HepG2 (cell line): ENCODE data around the gene MFSD12. TPM values are rescaled to one million over a fixed set of nuclear protein-coding genes. Genes with fewer than 3 reads are reported as not detected.
"Not testable (repeated sequence)": the region's sequence is repeated elsewhere in the genome, so short reads cannot be mapped to it uniquely, and the experiment has no call there.

Experiments used
- ATAC-seq: fragments of 200-7000 bp; cut with Tn5 transposase; 3 replicates; pipeline ENCODE4 v1.9.1; 2020; ENCODE audit warnings: mild to moderate bottlenecking, moderate library complexity
- BruUV-seq: library from RNA; stranded (reverse); fragments of 400-500 nt; replicated peaks from 2 replicates; lab custom pipeline; 2021; lab: Mats Ljungman, UMichigan
- CTCF ChIA-PET: fragments of 300-600 bp; formaldehyde crosslinking; extraction: SDS; loops from one replicate; lab custom pipeline; 2021; ENCODE audit warnings: low total read pairs, inconsistent platforms, low intra/inter-chr PET ratio; lab: Yijun Ruan, JAX
- POLR2A ChIA-PET: fragments of 350-600 bp; sonication (Branson Sonifier 250); formaldehyde crosslinking; loops from one replicate; lab custom pipeline; 2020; ENCODE audit warnings: antibody characterized with exemption, inconsistent platforms; lab: Yijun Ruan, JAX
- DNase-seq: peaks from one replicate; pipeline ENCODE4 v3.0.0-alpha.2; 2015; ENCODE audit warnings: low spot score
- FAIRE-seq: peaks from 3 replicates; lab custom pipeline; 2011; peaks lifted over from hg19 to GRCh38; lab: Jason Lieb, UNC
- H2AFZ ChIP-seq: one replicate; pipeline ENCODE4 v1.6.1; 2011; ENCODE audit warnings: low read length, inconsistent platforms
- H3K27ac ChIP-seq: fragments of 300-600 bp; 3 replicates; pipeline ENCODE4 v1.8.0; 2011; ENCODE audit warnings: mixed run types, mild to moderate bottlenecking, mixed read lengths, low read length, inconsistent platforms; ENCODE audit not compliant: insufficient read depth; ENCODE audit errors: extremely low read length
- H3K27me3 ChIP-seq, 2 experiments: fragments of 200-600 bp in 1 of 2; 2 replicates in 1 of 2; 3 replicates in 1 of 2; pipeline versions ENCODE4 v1.6.0 to v1.8.0; 2011; ENCODE audit warnings: low read length in 2 of 2, mild to moderate bottlenecking in 2 of 2, moderate library complexity in 2 of 2, inconsistent platforms in 1 of 2; ENCODE audit not compliant: insufficient read depth in 2 of 2, control insufficient read depth in 1 of 2
- H3K36me3 ChIP-seq, 2 experiments: fragments of 200-600 bp in 1 of 2; replicated peaks in 1 of 2; 2 replicates in 1 of 2; 3 replicates in 1 of 2; pipeline versions ENCODE4 v1.5.1 to v1.8.0; 2011; ENCODE audit warnings: low read length in 2 of 2, inconsistent platforms in 1 of 2; ENCODE audit not compliant: insufficient read depth in 2 of 2, control insufficient read depth in 1 of 2
- H3K4me1 ChIP-seq: 2 replicates; pipeline ENCODE4 v1.5.1; 2012; ENCODE audit warnings: low read length, inconsistent platforms; ENCODE audit not compliant: insufficient read depth
- H3K4me2 ChIP-seq: 2 replicates; pipeline ENCODE4 v1.6.0; 2011; ENCODE audit warnings: low read depth, low read length, inconsistent platforms
- H3K4me3 ChIP-seq, 3 experiments: fragments of 200-600 bp in 1 of 3; sonication (generic), shearing (Covaris generic) in 1 of 3; replicated peaks in 1 of 3; 2 replicates each; pipeline ENCODE4 v1.5.1; 2011 to 2016; ENCODE audit warnings: low read length in 3 of 3, inconsistent platforms in 2 of 3, low read depth in 2 of 3, mild to moderate bottlenecking in 2 of 3, control low read depth in 1 of 3, mixed read lengths in 1 of 3; ENCODE audit not compliant: insufficient read depth in 1 of 3
- H3K79me2 ChIP-seq: one replicate; pipeline ENCODE4 v1.6.1; 2011; ENCODE audit warnings: low read length, inconsistent platforms; ENCODE audit not compliant: insufficient read depth
- H3K9ac ChIP-seq: 2 replicates; pipeline ENCODE4 v1.6.0; 2011; ENCODE audit warnings: mild to moderate bottlenecking, low read depth, low read length, inconsistent platforms; ENCODE audit not compliant: insufficient read depth
- H3K9me3 ChIP-seq: 2 replicates; pipeline ENCODE4 v1.5.1; 2012; ENCODE audit warnings: mild to moderate bottlenecking, low read length
- H4K20me1 ChIP-seq: 2 replicates; pipeline ENCODE4 v1.6.0; 2011; ENCODE audit warnings: inconsistent platforms, mild to moderate bottlenecking, low read length, moderate library complexity; ENCODE audit not compliant: insufficient read depth
- HNRNPL ChIP-seq: fragments of 200-400 bp; formaldehyde crosslinking; IDR thresholded peaks from 2 replicates; pipeline ENCODE4 v1.6.1; 2017; ENCODE audit warnings: mild to moderate bottlenecking, low read depth, low read length
- SIN3B ChIP-seq: fragments of 150-350 bp; IDR thresholded peaks from 2 replicates; pipeline ENCODE4 v1.6.1; 2014; ENCODE audit warnings: low read length
- ZNF460 ChIP-seq: sonication (generic); formaldehyde crosslinking; IDR thresholded peaks from 2 replicates; pipeline ENCODE4 v1.5.1; 2020; ENCODE audit warnings: missing genetic modification reagents, mild to moderate bottlenecking, borderline replicate concordance
- WGBS: methylation state at CpG from one replicate; pipeline ENCODE4 v1.1.6; 2017; ENCODE audit warnings: low lambda C conversion rate; 5-methylcytosine and 5-hydroxymethylcytosine counted together
- in situ Hi-C: cut with HindIII; loops from 2 replicates; pipeline ENCODE4 v1.10.0; 2017; ENCODE audit warnings: low pct_unique_long_range_greater_than_20kb; ENCODE audit not compliant: extremely low pct_ligation_motif_present
- intact Hi-C: fragments of 100-400 bp; cut with micrococcal nuclease; formaldehyde crosslinking; loops from one replicate; pipeline ENCODE4 v1.10.0; 2022; ENCODE audit not compliant: unreplicated experiment
- polyA plus RNA-seq, 8 experiments: library from polyadenylated mRNA; depleted of rRNA in 3 of 8; stranded (reverse) in 7 of 8; unstranded in 1 of 8; fragments of >200 nt; fragmentation: Illumina TruSeq in 4 of 8; extraction: Trizol in 4 of 8; gene quantifications; 2 replicates each; pipeline versions ENCODE4 v1.2.1 to v1.2.3, GENCODE V29; 2011 to 2016; ENCODE audit warnings: low read depth in 4 of 8, missing spikeins in 1 of 8, mixed read lengths in 1 of 8; ENCODE audit not compliant: insufficient read depth in 1 of 8
- total RNA-seq, 5 experiments: library from RNA; depleted of rRNA; stranded (reverse); fragments of >200 nt; fragmentation: Illumina TruSeq; extraction: Trizol; gene quantifications; 2 replicates each; pipeline ENCODE4 v1.2.3, GENCODE V29; 2016; ENCODE audit warnings: low read depth in 1 of 5

The MFSD12 gene
- total and polyA plus RNA-seq, 2 of the 13 experiments (the other 11 are each of a cell fraction or from before 2014, with no cell fraction given), result 27.2 to 29.1 TPM

DNA sequence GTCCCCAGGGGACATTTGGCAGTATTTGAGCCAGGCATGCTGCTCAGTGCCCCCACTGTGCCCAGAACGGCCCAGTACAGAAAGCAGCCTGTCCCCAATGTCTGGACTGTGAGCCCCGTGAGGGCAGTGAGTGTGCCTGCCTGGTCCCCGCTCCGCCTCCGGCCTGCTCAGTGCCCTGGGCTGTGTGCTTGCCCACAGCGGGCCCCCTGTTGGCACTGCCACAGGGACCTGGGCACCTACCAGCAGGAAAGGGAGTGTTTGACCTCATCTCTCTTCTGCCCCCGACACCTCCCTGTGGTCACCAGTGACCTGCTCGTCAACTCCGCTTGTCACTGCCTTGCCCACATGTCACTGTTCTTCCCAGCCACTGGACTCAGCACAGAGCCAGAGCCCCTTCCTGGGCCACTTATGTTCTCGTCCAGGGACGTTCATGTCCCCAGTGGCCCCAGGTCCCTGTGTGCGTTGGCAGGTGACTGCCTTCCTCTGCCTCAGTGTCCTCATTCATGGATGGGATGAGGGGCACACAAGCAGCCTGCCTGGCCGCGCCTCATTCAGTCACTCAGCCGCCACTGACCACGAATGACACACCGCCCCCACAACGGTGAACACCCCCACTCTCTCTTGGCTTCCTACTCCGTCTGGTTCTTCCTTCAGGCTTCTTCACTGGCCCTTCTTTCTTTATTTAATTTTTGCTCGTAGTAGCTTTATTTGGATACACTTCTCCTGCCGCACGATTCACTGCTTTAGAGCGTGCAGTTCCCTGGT lies 48.4 kb downstream of the MFSD12 start:
- CTCF ChIA-PET, result no interaction called here
- POLR2A ChIA-PET, result no interaction called here
- H3K79me2 ChIP-seq, result peaks cover 61% of the 10 kb centered on the region
- no peak overlapping the region for H3K4me2 ChIP-seq
- no peaks in the 10 kb centered on the region for H3K27me3 ChIP-seq
- WGBS, result 98% methylated on average over 17 of the region's 23 CpGs
- no peak overlapping the region for H3K4me3 ChIP-seq
- no peak for ATAC-seq
- DNase-seq, result no peak
- no peak for FAIRE-seq
- H3K9ac ChIP-seq, result no peak overlapping the region
- TF ChIP-seq SIN3B (no peak), HNRNPL (peak; percentile 79; the same call in 1 of the 2 replicates)
- TF ChIP-seq, all 625 proteins: peak for 1
- peaks cover 16% of the 10 kb centered on the region; the same call in 1 of the 2 replicates for H4K20me1 ChIP-seq
- no peak overlapping the region for H2AFZ ChIP-seq
- intact Hi-C loops (loop anchor here (5.0 kb wide), 1 partner anchor 63 kb away; the partner anchor contains the start of gene HMG20B), in situ Hi-C loops (no loop called here)
- peaks cover 28% of the 10 kb centered on the region for H3K4me1 ChIP-seq
- no peaks in the 10 kb centered on the region for H3K9me3 ChIP-seq
- no peak overlapping the region for H3K27ac ChIP-seq
- H3K36me3 ChIP-seq, result peaks cover 5 to 20% of the 10 kb centered on the region in 2 experiments; a peak in 4 of 5 replicates
- BruUV-seq, result no TSS peak

DNA sequence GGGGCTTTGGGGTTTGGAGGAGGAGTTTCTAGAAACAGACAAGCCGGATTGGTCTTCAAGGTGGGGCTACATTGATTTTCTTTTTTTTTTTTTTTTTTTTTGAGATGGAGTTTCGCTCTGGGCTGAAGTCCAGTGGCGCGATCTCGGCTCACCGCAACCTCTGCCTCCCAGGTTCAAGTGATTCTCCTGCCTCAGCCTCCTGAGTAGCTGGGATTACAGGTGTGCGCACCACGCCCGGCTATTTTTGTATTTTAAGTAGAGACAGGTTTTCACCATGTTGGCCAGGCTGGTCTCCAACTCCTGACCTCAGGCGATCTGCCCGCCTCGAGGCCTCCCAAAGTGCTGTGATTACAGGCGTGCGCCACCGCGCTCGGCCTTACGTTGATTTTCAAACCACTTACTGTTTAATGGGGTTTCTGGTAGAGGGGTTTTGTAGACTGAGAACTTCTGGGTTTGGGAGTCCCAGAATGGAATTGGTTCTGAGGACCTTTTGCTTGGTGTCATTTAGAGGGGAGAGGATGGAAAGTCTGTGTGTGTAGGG lies 49.2 kb downstream of the MFSD12 start:
- intact Hi-C loops, result loop anchor here (5.0 kb wide), 1 partner anchor 64 kb away; the partner anchor contains the start of gene HMG20B
- H2AFZ ChIP-seq, CTCF ChIA-PET, BruUV-seq, ATAC-seq, POLR2A ChIA-PET, in situ Hi-C loops, H3K9ac ChIP-seq, H4K20me1 ChIP-seq, H3K27me3 ChIP-seq, H3K9me3 ChIP-seq, FAIRE-seq, DNase-seq: not testable (repeated sequence)
- peak overlapping the region; percentile 53 for H3K27ac ChIP-seq
- TF ChIP-seq ZNF460 (CRISPR knock-in tag), result peak; percentile 63; the same call in 1 of the 2 replicates
- H3K4me3 ChIP-seq, result peak overlapping the region in 1 of 3 experiments; percentile 96; a peak in 1 of 6 replicates
- H3K4me2 ChIP-seq, result 0 out of 2 replicates have a peak overlapping the region, but pooled peaks have one; percentile 94
- H3K79me2 ChIP-seq, result peaks cover 59% of the 10 kb centered on the region
- 82% methylated on average over 15 of the region's 18 CpGs for WGBS
- peaks cover 3 to 16% of the 10 kb centered on the region in 2 experiments; a peak in 3 of 5 replicates for H3K36me3 ChIP-seq
- peaks cover 36% of the 10 kb centered on the region for H3K4me1 ChIP-seq
